Non-pigmented ciliary epithelial cell (primary cell): ENCODE data around the gene SDF2.
"Not testable (repeated sequence)": the region's sequence is repeated elsewhere in the genome, so short reads cannot be mapped to it uniquely, and the experiment has no call there.

Source experiments
- DNase-seq: peaks from one replicate; pipeline ENCODE4 v3.0.0-alpha.2; 2010; ENCODE audit warnings: low read depth

SDF2 gene

GRCh38 chr17:28684963-28685362, 23.3 kb upstream of the SDF2 start:
- no peak for DNase-seq

DNA sequence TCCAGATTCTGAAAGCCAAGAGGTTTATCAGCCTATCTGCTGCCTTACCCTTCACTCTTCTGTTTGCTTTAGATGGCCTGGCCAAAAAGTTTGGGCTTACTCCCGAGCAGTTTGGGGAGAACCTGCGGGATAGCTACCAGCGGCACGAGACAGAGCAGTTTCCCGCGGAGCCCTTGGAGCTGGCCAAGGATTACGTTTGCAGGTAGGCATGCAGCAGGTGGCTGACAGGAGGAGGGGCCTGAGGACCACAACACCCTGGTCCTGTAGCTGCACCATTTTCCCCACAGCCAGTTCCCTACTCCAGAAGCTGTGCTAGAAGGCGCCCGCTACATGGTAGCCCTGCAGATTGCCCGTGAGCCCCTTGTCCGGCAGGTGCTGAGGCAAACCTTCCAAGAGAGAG, 20.9 kb upstream of the SDF2 start:
- no peak for DNase-seq

DNA sequence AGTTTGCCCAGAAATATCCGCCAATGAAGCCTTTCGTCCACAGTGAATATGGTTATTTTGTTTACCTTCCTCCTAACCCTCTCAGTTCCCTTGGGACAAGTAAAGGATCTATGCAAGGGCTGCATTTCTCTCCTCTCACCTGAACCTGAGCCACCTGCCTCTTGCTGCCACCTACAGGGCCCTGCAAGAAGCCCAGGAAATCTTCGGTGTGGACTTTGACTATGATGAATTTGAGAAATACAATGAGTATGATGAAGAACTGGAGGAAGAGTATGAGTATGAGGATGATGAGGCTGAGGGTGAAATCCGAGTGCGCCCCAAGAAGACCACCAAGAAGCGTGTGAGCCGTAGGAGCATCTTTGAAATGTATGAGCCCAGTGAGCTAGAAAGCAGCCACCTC, 14.3 kb upstream of the SDF2 start:
- no peak for DNase-seq

GRCh38 chr17:28675490-28675889, 13.8 kb upstream of the SDF2 start:
- peak; percentile 6 for DNase-seq

GRCh38 chr17:28669918-28670317, 8.2 kb upstream of the SDF2 start:
- no peak for DNase-seq

DNA sequence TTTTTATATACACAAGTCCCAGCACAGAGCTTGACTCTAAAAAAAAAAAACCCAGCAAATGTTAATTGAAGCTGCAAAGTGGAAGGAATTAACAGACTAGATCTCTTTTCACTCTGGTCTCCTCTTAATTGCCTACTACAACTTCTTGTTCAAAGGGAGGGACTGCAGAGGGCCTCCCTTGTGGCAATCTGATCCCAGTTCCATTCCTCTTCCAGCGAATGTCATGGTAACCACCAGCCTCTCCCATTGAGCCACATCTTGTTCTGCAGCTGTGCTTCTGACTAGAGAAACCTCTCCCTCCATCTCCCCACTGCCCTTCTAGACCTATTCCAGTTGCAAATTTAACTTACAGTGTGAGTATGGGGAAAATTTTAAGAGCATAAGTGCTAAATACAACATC, 6.2 kb upstream of the SDF2 start:
- DNase-seq: no peak

DNA sequence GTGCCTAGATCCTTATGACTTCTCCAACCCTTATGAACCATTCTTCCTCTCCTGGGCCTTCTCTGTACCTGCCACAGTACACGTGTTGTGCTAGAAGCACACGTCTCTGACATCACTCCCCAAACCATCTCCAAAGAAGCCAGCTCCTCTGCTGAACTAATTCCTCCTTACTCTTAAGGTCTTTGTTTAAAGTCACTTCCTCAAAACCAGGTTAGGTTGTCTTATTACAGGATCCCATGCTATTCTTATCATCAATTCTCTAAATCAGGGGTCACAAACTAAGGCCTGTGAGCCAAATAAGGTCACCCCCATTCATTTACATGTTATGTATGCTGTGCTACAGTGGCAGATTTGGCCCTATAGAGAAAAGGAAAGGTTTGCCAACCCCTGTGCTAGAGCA, 4.3 kb upstream of the SDF2 start:
- DNase-seq: no peak

DNA sequence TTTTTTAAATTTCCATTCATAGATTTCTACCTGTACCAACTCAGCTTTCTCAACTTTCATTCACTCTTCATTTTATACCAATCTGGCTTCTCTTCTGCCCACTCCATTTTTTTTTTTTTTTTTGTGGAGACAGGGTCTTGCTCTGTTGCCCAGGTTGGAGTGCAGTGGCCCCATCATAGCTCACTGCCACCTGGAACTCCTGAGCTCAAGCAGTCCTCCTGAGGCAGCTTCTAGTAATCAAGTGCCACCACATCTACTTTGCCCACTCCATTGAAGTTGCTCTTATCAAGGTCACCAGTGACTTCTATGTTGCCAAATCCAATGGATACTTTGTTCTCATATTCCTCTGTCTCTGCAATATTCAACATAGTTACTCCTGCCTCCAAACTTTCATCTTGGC, 2.0 kb upstream of the SDF2 start:
- no peak for DNase-seq

GRCh38 chr17:28662527-28662829, 772 bp upstream of the SDF2 start:
- DNase-seq: no peak

GRCh38 chr17:28659497-28659881, 2.2 kb downstream of the SDF2 start:
- not testable (repeated sequence) for DNase-seq

- not testable (repeated sequence) for DNase-seq
Measured at GRCh38 chr17:28658766-28659496, 2.8 kb downstream of the SDF2 start.

DNA sequence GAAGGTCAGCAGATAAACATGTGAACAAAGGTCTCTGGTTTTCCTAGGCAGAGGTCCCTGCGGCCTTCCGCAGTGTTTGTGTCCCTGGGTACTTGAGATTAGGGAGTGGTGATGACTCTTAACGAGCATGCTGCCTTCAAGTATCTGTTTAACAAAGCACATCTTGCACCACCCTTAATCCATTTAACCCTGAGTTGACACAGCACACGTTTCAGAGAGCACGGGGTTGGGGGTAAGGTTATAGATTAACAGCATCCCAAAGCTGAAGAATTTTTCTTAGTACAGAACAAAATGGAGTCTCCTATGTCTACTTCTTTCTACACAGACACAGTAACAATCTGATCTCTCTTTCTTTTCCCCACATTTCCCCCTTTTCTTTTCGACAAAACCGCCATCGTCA, 3.4 kb downstream of the SDF2 start:
- DNase-seq: not testable (repeated sequence)

GRCh38 chr17:28657756-28658155, 4.0 kb downstream of the SDF2 start:
- no peak for DNase-seq

DNA sequence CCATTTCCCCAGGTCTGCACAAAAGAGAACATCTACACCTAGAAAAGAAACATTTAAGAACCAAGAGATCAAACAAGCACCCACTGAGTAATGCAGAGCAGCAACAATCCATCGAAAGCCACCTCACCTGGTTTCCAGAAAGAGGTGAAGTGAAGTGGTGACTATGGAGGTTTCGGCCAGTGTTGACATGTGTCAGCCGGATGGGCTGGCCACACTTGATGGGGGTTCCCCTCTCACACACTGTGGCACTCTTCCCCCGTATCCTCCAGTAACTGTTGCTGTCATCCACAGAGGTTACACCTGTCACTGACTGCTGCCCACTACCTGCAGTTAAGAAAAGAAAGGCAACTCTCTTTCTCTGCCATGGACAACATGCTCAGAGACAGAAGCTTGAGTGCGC, 6.5 kb downstream of the SDF2 start:
- DNase-seq: no peak

DNA sequence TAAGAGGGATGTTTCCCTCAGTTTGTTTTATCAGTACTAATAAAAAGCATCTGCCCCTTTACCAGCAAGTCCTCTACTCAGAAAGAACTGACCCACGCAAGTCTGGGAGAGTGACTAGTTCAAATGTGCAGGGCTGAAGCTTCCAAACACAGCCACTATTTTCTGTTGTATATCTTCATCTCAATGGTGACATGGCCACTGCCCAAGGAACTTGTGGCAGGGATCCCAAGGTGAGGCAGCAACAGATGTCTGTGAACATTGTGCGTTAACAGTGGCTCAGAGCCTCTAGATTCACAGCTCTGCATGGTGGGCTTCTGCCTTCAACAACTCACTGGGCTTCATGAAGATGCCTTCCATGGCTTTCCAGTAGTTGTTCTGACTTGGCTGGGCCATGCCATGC, 13.0 kb downstream of the SDF2 start:
- no peak for DNase-seq

GRCh38 chr17:28646039-28646754, 15.5 kb downstream of the SDF2 start:
- no peak for DNase-seq

DNA sequence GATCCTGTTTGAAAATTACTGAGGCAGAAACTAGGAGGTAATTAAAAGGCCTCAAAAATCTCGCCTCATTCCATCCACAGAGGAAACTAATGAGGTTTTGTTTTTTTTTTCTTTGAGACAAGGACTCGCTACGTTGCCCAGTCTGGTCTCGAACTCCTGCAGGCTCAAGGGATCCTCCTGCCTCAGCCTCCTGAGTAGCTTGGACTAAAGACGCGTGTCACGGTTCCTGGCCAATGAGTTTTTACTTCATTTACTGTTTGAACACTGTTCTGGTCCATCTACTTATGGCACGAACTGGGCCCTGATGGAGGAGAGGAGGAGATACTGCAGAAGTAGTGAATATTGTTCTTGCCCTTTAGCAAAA, 16.1 kb downstream of the SDF2 start:
- no peak for DNase-seq

DNA sequence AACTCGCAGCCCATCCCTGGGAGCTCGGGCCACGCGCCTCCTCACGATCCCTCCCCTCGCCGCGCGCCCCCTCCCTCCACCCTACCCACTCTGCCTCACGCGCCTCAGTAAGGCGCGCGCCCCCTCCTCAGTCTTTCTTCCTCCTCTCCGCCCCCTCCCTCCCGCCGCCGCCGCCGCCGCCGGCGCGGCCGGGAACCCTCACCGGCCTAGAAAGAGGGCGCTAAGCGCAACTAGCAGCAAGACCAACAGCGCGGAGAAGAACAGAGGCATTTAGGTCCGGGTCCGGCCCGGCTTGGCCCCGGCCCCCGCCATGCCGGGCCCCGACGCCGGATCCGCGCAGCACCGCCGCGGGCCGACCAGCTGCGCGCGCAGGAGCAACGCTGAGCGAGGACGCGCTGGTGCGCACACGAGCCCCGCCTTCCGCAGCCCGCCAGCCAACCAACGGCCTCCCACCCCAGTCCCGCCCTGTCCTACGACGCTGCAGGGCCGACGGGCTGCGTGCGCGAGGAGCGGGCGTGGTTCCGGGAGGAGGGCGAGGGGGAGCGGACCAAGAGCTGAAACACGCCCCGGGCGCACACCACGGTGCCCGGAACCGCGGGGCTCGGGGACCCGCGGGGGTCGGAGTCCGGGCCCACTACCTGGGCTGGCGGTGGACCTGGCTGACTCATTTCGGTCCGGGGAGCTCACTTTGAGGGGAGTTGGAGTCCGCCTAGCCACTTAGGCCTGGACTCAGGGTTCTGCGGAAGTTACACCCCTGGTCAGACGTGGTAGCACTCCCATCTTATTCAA, 16.7 kb downstream of the SDF2 start, which contains the start of gene BLTP2:
TSS of gene BLTP2 (minus strand) at position 372 of the 789 bp plus-strand sequence. CDS start at position 270, 102 bp downstream.
- DNase-seq: peak; percentile 64

GRCh38 chr17:28643983-28644786, 17.5 kb downstream of the SDF2 start:
- DNase-seq: no peak

- DNase-seq: no peak
Measured at GRCh38 chr17:28641579-28641978, 20.1 kb downstream of the SDF2 start.

- DNase-seq: no peak
Measured at GRCh38 chr17:28635506-28635905, 26.2 kb downstream of the SDF2 start.

DNA sequence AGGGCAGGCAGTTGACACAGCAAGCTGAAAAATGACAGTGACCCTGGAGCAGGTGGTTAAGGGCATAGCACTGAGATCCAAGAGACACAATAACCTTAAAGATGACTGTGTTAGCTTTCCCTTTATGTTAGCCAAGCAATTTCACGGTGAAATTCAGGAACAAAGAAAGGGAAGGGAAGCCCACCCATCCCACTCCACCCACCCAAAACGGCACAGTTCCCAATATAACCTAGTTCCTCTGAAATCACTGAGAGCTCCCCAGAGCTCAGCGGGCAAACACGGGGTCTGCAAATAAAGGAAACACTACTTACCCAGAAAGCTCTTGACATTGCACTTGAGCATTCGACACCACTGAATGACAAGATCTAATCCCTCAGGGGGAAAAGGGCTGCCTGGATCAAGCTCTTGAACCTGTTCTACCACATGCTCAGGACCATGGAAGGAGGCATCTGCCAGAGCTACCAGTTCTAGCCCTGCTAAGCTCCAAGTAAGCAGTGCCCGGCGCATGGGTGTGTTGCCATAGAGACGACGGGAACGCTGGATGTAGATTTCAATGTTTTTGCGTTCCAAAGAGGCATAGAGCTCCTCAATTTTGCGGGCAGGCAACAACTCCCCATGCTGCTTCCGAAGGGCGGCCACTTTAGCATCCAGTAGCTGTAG, 27.4 kb downstream of the SDF2 start:
- no peak for DNase-seq
